Muscle layer of colon (tissue), 2 donors: ENCODE data around the gene LEKR1.

Experiments used
- H3K27ac ChIP-seq: one replicate; pipeline ENCODE4 v1.7.0; 2013; ENCODE audit warnings: low read depth, mild to moderate bottlenecking, low read length, moderate library complexity
- H3K27me3 ChIP-seq, 2 donors: one replicate each; pipeline ENCODE4 v1.7.0; 2013; ENCODE audit warnings: low read length in 2 of 2, mild to moderate bottlenecking in 2 of 2; ENCODE audit not compliant: insufficient read depth in 2 of 2, control insufficient read depth in 1 of 2
- H3K36me3 ChIP-seq: one replicate; pipeline ENCODE4 v1.7.0; 2013; ENCODE audit warnings: mild to moderate bottlenecking, low read length; ENCODE audit not compliant: insufficient read depth
- H3K4me1 ChIP-seq: one replicate; pipeline ENCODE4 v1.7.0; 2013; ENCODE audit warnings: mild to moderate bottlenecking, low read length; ENCODE audit not compliant: insufficient read depth
- H3K4me3 ChIP-seq, 2 donors: one replicate each; pipeline ENCODE4 v1.7.0; 2013; ENCODE audit warnings: low read length in 2 of 2, low read depth in 1 of 2, mild to moderate bottlenecking in 1 of 2, moderate library complexity in 1 of 2
- H3K9ac ChIP-seq: one replicate; pipeline ENCODE4 v1.7.0; 2013; ENCODE audit warnings: low read length
- H3K9me3 ChIP-seq: one replicate; pipeline ENCODE4 v1.7.0; 2013; ENCODE audit warnings: mild to moderate bottlenecking, low read length
- donor health status: abdominal sarcoma.
- donor health status: Adenocarcinoma of cecum.

The LEKR1 gene

GRCh38 chr3:156811089-156811862 lies 14.9 kb upstream of the LEKR1 start:
- H3K4me3 ChIP-seq: no peak overlapping the region

GRCh38 chr3:156812521-156813335 lies 13.4 kb upstream of the LEKR1 start:
- Histone ChIP-seq H3K4me3 (no peak overlapping the region), H3K27ac (no peak overlapping the region), H3K9me3 (no peaks in the 10 kb centered on the region), H3K36me3 (no peaks in the 10 kb centered on the region), H3K4me1 (no peaks in the 10 kb centered on the region), H3K9ac (no peak overlapping the region), H3K27me3 (no peaks in the 10 kb centered on the region)

More at GRCh38 chr3:156811089-156811862, 14.9 kb upstream of the LEKR1 start:
- H3K4me1 ChIP-seq: no peaks in the 10 kb centered on the region
- no peak overlapping the region for H3K9ac ChIP-seq
- H3K36me3 ChIP-seq: no peaks in the 10 kb centered on the region
- H3K27ac ChIP-seq: no peak overlapping the region
- no peaks in the 10 kb centered on the region for H3K9me3 ChIP-seq
- no peaks in the 10 kb centered on the region for H3K27me3 ChIP-seq

GRCh38 chr3:156814295-156814694 lies 11.9 kb upstream of the LEKR1 start:
- H3K27me3 ChIP-seq: no peaks in the 10 kb centered on the region
- H3K9ac ChIP-seq: no peak overlapping the region
- no peaks in the 10 kb centered on the region for H3K4me1 ChIP-seq
- no peak overlapping the region for H3K4me3 ChIP-seq
- no peaks in the 10 kb centered on the region for H3K9me3 ChIP-seq
- H3K27ac ChIP-seq: no peak overlapping the region
- H3K36me3 ChIP-seq: no peaks in the 10 kb centered on the region

- Histone ChIP-seq H3K9me3 (no peaks in the 10 kb centered on the region), H3K9ac (peak overlapping the region; percentile 49), H3K27ac (peak overlapping the region; percentile 35), H3K4me1 (no peaks in the 10 kb centered on the region), H3K36me3 (no peaks in the 10 kb centered on the region), H3K27me3 (no peaks in the 10 kb centered on the region), H3K4me3 (peak overlapping the region; percentile 58 to 66)
Observed at GRCh38 chr3:156816091-156816793, 9.9 kb upstream of the LEKR1 start.

- Histone ChIP-seq H3K4me3 (peak overlapping the region; percentile 58 to 66), H3K36me3 (no peaks in the 10 kb centered on the region), H3K9me3 (no peaks in the 10 kb centered on the region), H3K4me1 (no peaks in the 10 kb centered on the region), H3K9ac (peak overlapping the region; percentile 49), H3K27me3 (no peaks in the 10 kb centered on the region), H3K27ac (peak overlapping the region; percentile 35)
Observed at GRCh38 chr3:156816794-156817645, 9.1 kb upstream of the LEKR1 start.

- Histone ChIP-seq H3K4me3 (peak overlapping the region in 1 of 2 donors; percentile 66), H3K27me3 (no peaks in the 10 kb centered on the region), H3K4me1 (no peaks in the 10 kb centered on the region), H3K27ac (peak overlapping the region; percentile 35), H3K9ac (no peak overlapping the region), H3K36me3 (no peaks in the 10 kb centered on the region), H3K9me3 (no peaks in the 10 kb centered on the region)
Observed at GRCh38 chr3:156817646-156818272, 8.4 kb upstream of the LEKR1 start.

GRCh38 chr3:156818273-156818651 lies 7.9 kb upstream of the LEKR1 start:
- Histone ChIP-seq H3K9ac (no peak overlapping the region), H3K27ac (no peak overlapping the region)

GRCh38 chr3:156818890-156819289 lies 7.3 kb upstream of the LEKR1 start:
- no peak overlapping the region for H3K4me3 ChIP-seq
- H3K27ac ChIP-seq: no peak overlapping the region
- no peaks in the 10 kb centered on the region for H3K36me3 ChIP-seq

More at GRCh38 chr3:156818273-156818651, 7.9 kb upstream of the LEKR1 start:
- H3K36me3 ChIP-seq: no peaks in the 10 kb centered on the region
- H3K9me3 ChIP-seq: no peaks in the 10 kb centered on the region
- H3K4me3 ChIP-seq: no peak overlapping the region
- no peaks in the 10 kb centered on the region for H3K27me3 ChIP-seq
- no peaks in the 10 kb centered on the region for H3K4me1 ChIP-seq

GRCh38 chr3:156819842-156820691 lies 6.1 kb upstream of the LEKR1 start:
- no peaks in the 10 kb centered on the region for H3K4me1 ChIP-seq
- no peaks in the 10 kb centered on the region for H3K27me3 ChIP-seq

More at GRCh38 chr3:156818890-156819289, 7.3 kb upstream of the LEKR1 start:
- H3K27me3 ChIP-seq: no peaks in the 10 kb centered on the region
- no peaks in the 10 kb centered on the region for H3K4me1 ChIP-seq
- H3K9ac ChIP-seq: no peak overlapping the region
- no peaks in the 10 kb centered on the region for H3K9me3 ChIP-seq

GRCh38 chr3:156820692-156821080 lies 5.5 kb upstream of the LEKR1 start:
- Histone ChIP-seq H3K4me1 (no peaks in the 10 kb centered on the region), H3K9ac (no peak overlapping the region), H3K36me3 (no peaks in the 10 kb centered on the region), H3K4me3 (no peak overlapping the region), H3K27ac (no peak overlapping the region), H3K9me3 (no peaks in the 10 kb centered on the region), H3K27me3 (no peaks in the 10 kb centered on the region)

More at GRCh38 chr3:156819842-156820691, 6.1 kb upstream of the LEKR1 start:
- Histone ChIP-seq H3K9ac (no peak overlapping the region), H3K36me3 (no peaks in the 10 kb centered on the region), H3K27ac (no peak overlapping the region), H3K4me3 (no peak overlapping the region), H3K9me3 (no peaks in the 10 kb centered on the region)
